OCI-LY7 (cell line): Measurements from ENCODE around the gene OR52D1.

Source experiments
- EZH2phosphoT487 ChIP-seq: fragments of 200-600 bp; sonication (generic); IDR thresholded peaks from 2 replicates; pipeline ENCODE4 v1.6.1; 2018; ENCODE audit warnings: low read depth, borderline replicate concordance, mild to moderate bottlenecking, mixed run types, antibody characterized with exemption, low read length, moderate library complexity, mixed read lengths
- TF ChIP-seq, protein P1 (sequence below): fragments of 200-600 bp; sonication (generic); conservative IDR thresholded peaks from 2 replicates; pipeline ENCODE4 v1.5.1; 2014; ENCODE audit warnings: mild to moderate bottlenecking, antibody characterized with exemption, low read length, moderate library complexity, mixed read lengths

DNA sequence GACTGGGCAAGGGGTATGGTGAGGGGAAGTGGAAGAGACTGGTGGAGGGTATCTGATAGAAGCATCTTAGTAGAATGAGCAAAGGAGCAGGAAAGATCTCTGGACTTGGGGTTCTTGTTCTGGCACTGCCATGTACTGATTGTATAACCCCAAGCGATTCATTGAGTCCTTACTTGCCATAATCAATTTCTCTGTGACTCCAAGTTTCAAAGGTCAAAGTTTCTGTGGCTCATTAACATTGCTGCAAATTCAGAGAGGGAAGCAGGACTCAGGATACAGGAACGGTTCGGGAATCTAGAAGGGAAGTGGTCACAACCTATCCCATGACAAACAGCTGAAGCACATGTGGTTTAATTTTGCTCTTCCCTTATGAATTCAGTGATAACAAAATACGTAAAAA lies 39.1 kb upstream of the OR52D1 start:
- TF ChIP-seq, protein P1, sequence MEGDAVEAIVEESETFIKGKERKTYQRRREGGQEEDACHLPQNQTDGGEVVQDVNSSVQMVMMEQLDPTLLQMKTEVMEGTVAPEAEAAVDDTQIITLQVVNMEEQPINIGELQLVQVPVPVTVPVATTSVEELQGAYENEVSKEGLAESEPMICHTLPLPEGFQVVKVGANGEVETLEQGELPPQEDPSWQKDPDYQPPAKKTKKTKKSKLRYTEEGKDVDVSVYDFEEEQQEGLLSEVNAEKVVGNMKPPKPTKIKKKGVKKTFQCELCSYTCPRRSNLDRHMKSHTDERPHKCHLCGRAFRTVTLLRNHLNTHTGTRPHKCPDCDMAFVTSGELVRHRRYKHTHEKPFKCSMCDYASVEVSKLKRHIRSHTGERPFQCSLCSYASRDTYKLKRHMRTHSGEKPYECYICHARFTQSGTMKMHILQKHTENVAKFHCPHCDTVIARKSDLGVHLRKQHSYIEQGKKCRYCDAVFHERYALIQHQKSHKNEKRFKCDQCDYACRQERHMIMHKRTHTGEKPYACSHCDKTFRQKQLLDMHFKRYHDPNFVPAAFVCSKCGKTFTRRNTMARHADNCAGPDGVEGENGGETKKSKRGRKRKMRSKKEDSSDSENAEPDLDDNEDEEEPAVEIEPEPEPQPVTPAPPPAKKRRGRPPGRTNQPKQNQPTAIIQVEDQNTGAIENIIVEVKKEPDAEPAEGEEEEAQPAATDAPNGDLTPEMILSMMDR: no peak
- TF ChIP-seq EZH2phosphoT487: no peak
